ENCODE results near the gene GLI3.

Gene GLI3

GRCh38 chr7:42045961-42046360 is 191.0 kb downstream of the GLI3 start:
- Histone ChIP-seq H3K4me3 (ENCODE audit: low read length) (no peak overlapping the region), H3K36me3 (replicated peaks; ENCODE audit: insufficient read depth, low read length) (no peaks in the 10 kb centered on the region), H3K9me3 (replicated peaks; ENCODE audit: insufficient read depth, low read length) (no peaks in the 10 kb centered on the region), H3K9me2 (replicated peaks; ENCODE audit: insufficient read depth, low read length) (no peaks in the 10 kb centered on the region), H3K27ac (ENCODE audit: low read length) (no peak overlapping the region), H2AFZ (ENCODE audit: low read length) (no peak overlapping the region), H3F3A (ENCODE audit: insufficient read depth, low read length) (no peaks in the 10 kb centered on the region), H3K4me1 (ENCODE audit: low read length) (no peaks in the 10 kb centered on the region), H3K27me3 (replicated peaks; ENCODE audit: insufficient read depth, low read length) (no peaks in the 10 kb centered on the region), H3K4me2 (ENCODE audit: low read depth, low read length) (no peak overlapping the region), H3K9ac (ENCODE audit: low read length) (no peak overlapping the region), H3K79me2 (ENCODE audit: low read length) (no peaks in the 10 kb centered on the region), H4K20me1 (ENCODE audit: insufficient read depth, low read length) (no peaks in the 10 kb centered on the region)
- TF ChIP-seq EZH2 (optimal IDR thresholded peaks at IDR 0.05; ENCODE audit: low read depth, low read length) (no peak), EZH2phosphoT487 (IDR thresholded peaks at IDR 0.05; ENCODE audit: low read length) (no peak)
- TF ChIP-seq, protein P1, sequence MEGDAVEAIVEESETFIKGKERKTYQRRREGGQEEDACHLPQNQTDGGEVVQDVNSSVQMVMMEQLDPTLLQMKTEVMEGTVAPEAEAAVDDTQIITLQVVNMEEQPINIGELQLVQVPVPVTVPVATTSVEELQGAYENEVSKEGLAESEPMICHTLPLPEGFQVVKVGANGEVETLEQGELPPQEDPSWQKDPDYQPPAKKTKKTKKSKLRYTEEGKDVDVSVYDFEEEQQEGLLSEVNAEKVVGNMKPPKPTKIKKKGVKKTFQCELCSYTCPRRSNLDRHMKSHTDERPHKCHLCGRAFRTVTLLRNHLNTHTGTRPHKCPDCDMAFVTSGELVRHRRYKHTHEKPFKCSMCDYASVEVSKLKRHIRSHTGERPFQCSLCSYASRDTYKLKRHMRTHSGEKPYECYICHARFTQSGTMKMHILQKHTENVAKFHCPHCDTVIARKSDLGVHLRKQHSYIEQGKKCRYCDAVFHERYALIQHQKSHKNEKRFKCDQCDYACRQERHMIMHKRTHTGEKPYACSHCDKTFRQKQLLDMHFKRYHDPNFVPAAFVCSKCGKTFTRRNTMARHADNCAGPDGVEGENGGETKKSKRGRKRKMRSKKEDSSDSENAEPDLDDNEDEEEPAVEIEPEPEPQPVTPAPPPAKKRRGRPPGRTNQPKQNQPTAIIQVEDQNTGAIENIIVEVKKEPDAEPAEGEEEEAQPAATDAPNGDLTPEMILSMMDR (IDR thresholded peaks at IDR 0.05; ENCODE audit: low read length) = no peak
- DNase-seq = no peak

GRCh38 chr7:42039921-42040320 is 197.1 kb downstream of the GLI3 start:
- TF ChIP-seq EZH2 (optimal IDR thresholded peaks at IDR 0.05; ENCODE audit: low read depth, low read length) (no peak), EZH2phosphoT487 (IDR thresholded peaks at IDR 0.05; ENCODE audit: low read length) (no peak)
- TF ChIP-seq, protein P1 (IDR thresholded peaks at IDR 0.05; ENCODE audit: low read length) = no peak
- Histone ChIP-seq H2AFZ (ENCODE audit: low read length) (no peak overlapping the region), H4K20me1 (ENCODE audit: insufficient read depth, low read length) (no peaks in the 10 kb centered on the region), H3K9me3 (replicated peaks; ENCODE audit: insufficient read depth, low read length) (no peaks in the 10 kb centered on the region), H3K36me3 (replicated peaks; ENCODE audit: insufficient read depth, low read length) (no peaks in the 10 kb centered on the region), H3K4me2 (ENCODE audit: low read depth, low read length) (no peak overlapping the region), H3F3A (ENCODE audit: insufficient read depth, low read length) (no peaks in the 10 kb centered on the region), H3K79me2 (ENCODE audit: low read length) (no peaks in the 10 kb centered on the region), H3K9me2 (replicated peaks; ENCODE audit: insufficient read depth, low read length) (no peaks in the 10 kb centered on the region), H3K27ac (ENCODE audit: low read length) (no peak overlapping the region), H3K9ac (ENCODE audit: low read length) (no peak overlapping the region), H3K4me1 (ENCODE audit: low read length) (no peaks in the 10 kb centered on the region), H3K27me3 (replicated peaks; ENCODE audit: insufficient read depth, low read length) (no peaks in the 10 kb centered on the region), H3K4me3 (ENCODE audit: low read length) (no peak overlapping the region)
- DNase-seq = no peak

- Histone ChIP-seq H3F3A (ENCODE audit: insufficient read depth, low read length) (no peaks in the 10 kb centered on the region), H2AFZ (ENCODE audit: low read length) (no peak overlapping the region), H3K4me2 (ENCODE audit: low read depth, low read length) (no peak overlapping the region), H3K79me2 (ENCODE audit: low read length) (no peaks in the 10 kb centered on the region), H3K27me3 (replicated peaks; ENCODE audit: insufficient read depth, low read length) (no peaks in the 10 kb centered on the region), H3K4me3 (ENCODE audit: low read length) (no peak overlapping the region), H4K20me1 (ENCODE audit: insufficient read depth, low read length) (no peaks in the 10 kb centered on the region), H3K9me3 (replicated peaks; ENCODE audit: insufficient read depth, low read length) (no peaks in the 10 kb centered on the region), H3K36me3 (replicated peaks; ENCODE audit: insufficient read depth, low read length) (no peaks in the 10 kb centered on the region), H3K27ac (ENCODE audit: low read length) (no peak overlapping the region), H3K9me2 (replicated peaks; ENCODE audit: insufficient read depth, low read length) (no peaks in the 10 kb centered on the region), H3K9ac (ENCODE audit: low read length) (no peak overlapping the region), H3K4me1 (ENCODE audit: low read length) (no peaks in the 10 kb centered on the region)
- TF ChIP-seq, protein P1 (IDR thresholded peaks at IDR 0.05; ENCODE audit: low read length) = no peak
- no peak for DNase-seq
These were observed 201.8 kb downstream of the GLI3 start for GRCh38 chr7:42035210-42035609.
